ENCODE results near the gene NOD1.
"Not testable (repeated sequence)": the region's sequence is repeated elsewhere in the genome, so short reads cannot be mapped to it uniquely, and the experiment has no call there.

NOD1 gene

DNA sequence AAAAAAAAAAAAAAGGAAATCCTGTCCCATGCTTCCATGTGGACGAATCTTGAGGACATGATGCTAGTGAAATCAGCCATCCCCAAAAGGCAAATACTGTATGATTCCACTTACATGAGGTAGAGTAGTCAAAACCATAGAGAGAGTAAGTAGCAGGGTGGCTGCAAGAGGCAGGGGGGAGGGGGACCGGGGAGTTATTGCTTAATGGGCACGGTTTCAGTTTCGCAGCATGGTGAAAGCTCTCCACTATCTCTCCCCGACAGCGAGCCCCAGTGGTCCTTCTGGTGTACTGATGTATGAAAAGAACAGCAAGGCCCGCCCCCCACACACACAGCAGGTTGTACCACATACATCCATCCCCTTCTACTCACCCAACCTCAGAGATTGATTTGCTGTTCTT lies 32.8 kb downstream of the NOD1 start:
- DNase-seq: no peak

DNA sequence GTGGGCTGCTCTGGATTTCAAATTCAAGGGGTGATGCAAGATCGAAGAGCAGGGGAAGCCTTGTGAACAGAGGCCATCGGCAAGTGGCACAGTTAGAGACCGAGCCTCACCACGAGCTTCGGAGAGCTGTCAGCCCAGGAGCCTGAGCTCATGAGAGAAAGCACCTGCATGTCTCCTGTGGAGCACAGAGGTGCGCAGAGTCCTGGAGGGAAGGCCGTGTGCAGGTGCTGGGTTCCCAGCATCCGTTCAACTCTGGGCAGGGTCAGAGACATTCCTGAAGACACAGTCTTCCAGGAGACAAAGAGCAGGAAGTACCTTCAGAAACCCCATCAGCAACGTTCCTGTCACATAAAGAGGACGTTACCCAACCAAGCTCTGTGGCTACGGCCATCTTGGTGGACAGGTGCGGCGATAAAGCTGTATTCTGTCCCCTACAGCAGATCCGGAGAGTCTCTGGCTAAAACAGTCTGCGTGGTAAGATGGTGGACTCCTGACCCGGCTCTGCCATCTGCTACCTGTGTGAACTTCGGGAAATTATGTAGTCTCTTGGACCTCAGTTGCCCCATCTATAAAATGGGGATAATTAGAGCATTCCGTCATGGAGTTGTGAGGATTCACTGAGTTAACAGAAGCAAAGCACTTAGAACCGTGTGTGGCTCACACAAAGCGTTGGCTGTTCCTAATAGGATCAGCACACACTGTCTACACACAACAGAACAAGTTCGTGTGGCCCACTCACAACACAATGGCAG lies 40.6 kb downstream of the NOD1 start:
- DNase-seq: no peak

DNA sequence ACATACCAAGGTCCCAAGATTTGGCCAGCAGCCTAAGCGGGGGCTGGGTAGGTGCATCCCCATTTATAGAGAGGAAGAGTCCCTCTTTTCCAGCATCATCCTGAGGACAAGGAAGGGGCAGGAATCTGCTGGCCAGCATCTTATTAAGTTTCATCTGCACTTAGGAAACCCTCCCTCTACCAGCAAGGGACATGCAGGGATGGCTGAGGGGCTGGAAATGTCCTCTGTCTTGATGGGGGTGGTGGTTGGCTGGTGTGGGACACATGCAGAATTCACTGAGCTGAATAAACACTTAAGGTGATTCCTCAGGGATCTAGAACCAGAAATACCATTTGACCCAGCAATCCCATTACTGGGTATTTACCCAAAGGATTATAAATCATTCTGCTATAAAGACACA lies 42.1 kb downstream of the NOD1 start:
- DNase-seq: no peak

DNA sequence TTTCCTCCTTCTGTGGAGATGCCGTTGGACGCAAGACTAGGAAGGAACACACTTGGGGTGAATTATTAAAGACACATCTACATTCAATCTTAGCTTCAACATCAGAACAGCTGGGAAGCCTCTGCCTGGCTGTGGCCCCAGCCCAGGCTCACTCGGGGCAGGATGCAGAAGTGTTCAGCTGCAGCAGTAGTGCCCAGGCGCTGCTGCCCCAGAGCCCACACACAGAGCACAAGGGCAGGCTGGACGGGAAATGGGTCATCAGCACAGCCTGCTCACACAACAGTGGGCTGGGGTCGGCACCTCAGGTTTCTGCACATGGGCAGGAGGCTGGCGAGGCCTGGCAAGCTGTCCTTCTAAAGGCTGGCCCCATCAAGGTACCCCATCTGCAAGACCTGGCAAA lies 42.5 kb downstream of the NOD1 start:
- no peak for DNase-seq

DNA sequence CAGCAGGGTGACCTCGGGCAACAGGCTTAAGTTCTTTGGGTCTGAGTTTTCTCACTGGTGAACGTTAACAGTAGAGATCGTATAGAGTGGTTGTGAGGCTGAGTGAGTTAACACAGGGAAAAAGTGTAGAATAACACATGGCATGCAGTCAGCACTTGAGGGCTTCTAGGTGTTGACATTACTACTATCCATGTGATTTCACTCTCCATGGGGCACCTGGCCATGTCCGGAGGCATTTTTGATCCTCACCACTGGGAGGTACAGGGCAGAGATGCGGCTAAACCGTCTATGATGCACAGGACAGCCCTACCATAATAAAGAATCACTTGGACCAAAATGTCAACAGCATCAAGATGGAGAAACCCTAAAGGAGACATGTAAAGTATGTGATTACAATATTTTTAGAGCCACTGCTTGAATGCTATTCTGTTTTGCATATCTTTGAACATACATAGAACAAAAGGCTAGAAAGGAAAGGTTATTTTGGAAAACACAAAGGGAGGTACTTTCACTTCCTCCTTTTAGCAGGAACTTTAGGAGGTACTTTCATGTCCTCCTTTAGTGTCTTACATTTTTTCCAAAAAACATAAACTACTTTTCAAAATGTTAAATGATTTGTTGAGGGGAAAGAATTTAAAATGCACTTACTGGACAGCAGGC lies 44.3 kb downstream of the NOD1 start:
- DNase-seq: no peak

DNA sequence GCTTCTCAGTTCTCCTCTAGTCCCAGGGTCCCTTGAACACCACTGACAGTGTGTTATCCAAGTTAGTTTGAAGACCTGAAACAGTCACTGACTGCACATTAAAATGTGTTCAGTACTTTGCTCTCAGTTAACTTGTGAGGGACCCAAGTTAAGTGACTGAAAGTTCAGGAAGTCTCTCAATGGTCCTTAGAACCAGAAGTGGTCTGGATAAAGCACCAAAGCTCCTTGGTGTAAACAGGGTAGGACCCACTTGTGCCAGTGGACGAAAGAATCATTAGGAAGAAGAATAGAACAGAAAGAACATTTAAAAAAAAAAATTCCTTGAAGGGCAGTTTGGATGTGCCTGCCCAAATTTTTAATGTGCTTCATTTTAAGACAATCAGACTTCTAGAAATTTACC lies 45.1 kb downstream of the NOD1 start:
- no peak for DNase-seq

DNA sequence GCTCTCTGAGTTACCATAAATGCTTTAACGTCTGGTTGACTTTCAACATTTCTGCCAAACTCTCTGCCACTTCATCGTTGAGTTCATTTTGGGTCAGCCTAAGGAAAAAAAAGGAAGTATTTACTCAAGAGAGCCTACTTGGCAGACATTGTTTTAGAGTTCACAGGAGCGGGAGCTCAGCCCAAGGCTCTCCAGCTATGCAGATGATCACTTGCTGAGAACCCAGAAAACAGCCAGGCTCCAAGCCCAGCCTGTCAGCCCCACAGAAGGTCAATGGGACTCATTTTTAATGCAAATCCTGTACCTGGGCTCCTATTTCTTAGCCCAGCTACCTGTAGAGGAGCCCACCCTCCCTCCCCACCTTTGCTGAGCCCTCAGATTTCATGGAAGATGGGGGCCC lies 45.5 kb downstream of the NOD1 start:
- DNase-seq: no peak

DNA sequence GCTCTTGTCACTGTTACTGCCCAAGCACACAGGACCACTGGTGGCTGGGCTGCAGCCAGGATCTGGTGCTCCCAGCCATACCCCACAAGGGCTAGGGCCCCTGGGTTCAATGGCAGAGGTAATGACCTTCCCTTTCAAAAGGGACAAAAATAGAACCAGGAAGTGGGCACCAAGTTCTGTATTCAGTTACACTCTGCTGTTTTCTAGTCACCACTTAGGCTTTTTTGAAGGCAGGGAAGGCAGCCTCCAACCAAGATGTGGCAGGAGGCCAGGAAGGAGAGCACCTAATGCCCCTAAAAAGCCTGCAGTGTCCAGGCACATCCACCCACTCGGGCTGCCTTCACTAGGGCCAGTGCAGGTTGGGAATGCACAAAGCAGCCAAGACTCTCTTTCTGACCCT lies 47.8 kb downstream of the NOD1 start:
- DNase-seq: no peak

DNA sequence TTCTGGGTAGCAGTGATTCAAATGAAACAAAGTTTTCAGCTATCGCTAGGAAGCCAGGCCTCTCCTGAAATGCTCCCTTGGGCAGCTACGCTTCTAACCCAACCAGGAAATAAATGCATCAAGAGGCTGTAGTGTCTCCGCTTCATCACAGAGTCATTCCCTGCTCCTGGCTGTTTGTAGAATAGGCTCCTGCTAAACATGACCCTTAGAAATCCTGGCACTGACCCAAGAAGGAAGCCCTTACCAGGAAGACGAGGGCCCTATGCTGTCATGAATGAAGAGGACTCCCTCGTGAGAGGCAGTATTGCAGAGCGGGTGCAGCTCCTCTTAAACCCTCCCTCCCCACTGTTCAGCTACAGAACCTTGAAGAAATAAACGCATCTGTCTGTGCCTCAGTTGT lies 48.3 kb downstream of the NOD1 start:
- no peak for DNase-seq

DNA sequence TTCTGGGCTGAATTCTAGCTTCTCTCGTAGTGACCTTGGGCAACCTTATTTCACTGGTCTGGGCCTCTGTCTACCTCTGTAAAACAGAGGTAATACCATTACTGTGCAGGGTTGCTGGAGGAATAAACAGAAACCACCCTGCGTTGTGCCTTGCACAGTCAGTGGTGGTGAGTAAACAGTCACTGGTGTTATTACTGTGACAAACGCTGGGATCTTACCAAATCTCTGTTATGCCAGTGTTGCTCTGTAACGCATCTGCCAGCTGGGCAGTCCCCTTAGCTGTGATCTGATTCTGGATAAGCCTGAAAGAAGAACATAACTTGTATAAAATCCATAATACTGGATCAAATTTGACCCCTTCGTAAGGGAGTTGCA lies 49.4 kb downstream of the NOD1 start:
- DNase-seq: no peak

DNA sequence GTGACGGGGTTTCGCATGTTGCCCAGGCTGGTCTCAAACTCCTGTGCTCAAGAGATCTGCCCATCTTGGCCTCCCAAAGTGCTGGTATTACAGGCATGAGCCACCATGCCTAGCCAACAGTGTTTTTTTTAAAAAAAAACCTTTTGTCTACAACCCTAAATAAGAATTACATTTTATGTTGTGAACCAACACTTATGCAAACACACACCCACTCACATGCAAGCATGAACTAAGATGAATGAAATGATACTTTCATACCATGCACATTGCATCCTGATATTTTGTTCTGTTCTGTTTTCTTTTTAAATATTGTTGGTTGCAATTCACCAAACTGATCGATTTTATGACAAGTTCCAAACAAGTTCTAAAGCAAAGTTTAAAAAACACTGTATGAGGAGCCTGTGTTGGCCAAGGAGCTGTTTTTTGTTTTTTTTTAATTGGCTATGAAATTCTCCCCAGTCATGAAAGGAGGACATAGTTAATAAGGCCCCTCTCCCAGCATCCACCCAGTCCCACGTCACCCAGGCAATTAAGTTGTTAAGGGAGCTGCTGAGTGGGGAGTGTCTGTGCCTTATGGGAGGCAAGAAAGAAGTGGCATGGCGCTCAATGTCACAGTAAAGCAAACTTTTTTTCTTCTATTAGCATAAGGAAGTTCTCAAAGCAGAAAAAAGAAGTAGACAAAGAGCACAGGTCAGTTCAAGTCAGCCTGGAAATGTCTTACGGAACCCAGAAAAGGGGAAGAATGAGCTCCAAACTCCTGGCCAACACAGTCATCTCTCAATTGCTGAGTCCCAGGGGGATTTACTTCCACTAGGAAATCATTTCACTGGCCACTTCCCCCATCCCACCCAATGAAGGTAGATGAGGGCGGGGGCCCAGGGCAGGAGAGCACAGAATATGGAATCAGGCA lies 50.1 kb downstream of the NOD1 start:
- no peak for DNase-seq

DNA sequence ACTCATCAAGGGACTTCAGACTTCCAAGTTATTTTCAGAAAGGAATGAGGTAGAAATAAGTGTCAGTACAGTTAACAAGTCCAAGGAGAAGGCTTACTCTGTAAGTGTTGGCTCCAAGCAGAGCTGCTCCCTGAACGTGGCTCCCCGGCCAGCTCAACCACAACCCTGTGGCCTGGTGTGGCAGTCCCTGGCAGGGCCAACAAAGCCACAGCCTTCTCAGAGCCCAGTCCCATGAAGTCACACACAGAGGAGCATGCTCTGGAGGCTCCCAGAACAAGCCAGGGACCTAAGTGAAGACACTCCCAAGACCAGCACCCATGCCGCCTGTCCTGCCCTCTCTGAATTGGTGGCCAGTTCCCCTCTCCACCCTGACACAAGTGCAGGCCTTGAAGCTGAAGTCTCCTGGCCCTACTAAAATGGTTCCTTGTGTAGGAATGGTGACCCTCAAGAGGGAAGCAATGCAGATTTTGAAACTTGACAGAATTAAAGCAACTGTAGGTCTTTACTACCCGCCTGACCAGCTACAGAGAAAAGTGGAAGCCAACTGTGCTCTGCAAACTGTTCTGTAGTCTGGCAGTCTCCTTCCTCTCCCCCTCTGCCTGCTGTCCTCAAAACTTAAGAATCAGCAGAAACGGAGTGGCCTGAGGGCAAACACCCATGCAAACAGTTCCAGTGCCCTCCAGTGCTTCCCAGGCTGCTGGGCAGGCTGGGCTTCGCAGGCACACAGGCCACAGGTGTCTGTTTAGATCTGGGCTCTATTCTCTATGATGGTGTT lies 51.1 kb downstream of the NOD1 start:
- no peak for DNase-seq

DNA sequence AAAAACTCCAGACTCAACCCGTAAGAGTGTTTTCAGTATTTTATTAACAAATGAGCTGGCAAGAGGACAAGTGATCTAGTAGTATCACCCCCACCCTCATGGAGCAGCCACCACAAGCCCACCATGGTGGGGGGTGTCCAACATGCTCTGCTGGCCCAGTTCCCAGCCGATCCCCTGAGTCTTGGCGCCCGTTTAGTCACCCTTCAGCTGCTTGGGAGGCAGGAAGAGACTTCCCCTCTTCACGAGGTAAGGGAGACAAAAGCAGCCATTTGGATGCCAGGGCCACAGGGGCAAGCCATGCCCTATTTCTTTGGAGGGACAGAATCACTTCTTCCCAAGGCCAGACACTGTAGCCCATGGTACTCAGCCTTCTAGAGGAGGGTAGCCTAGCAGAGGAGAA lies 54.1 kb downstream of the NOD1 start:
- DNase-seq: no peak

DNA sequence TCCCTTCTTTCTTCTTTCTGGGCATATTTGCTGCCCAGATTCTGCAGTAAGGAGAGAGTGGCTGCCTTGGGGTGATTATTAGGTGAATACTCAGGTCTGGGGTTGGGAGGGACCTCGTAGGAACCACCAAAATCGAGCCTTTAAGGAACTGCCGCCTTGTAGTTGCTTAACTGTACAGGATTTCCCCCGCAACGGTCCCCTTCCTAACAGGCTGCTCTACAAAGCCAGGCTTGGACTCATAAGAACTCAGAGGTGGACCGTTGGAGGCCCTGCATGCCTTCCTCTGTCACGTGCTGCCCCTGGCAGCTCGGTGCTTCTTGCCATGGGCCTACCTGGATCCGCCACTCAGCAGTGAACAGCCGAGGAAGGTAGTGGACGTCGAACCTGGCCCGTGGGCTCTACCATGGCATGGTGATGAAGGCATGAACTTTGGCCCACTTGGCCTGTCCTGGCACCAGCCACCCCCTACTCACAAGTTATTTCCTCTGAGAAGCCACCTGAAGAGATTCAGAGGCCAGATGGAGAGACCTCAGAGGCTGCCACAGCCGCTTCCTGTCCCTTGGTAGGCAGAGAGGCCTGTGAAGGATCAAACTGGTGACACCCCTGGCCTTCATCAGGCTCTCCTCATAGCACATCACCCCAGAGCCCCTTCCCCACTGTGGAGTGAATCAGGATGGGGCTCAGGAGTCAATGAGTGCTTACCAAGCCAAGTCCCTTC lies 54.6 kb downstream of the NOD1 start:
- no peak for DNase-seq

DNA sequence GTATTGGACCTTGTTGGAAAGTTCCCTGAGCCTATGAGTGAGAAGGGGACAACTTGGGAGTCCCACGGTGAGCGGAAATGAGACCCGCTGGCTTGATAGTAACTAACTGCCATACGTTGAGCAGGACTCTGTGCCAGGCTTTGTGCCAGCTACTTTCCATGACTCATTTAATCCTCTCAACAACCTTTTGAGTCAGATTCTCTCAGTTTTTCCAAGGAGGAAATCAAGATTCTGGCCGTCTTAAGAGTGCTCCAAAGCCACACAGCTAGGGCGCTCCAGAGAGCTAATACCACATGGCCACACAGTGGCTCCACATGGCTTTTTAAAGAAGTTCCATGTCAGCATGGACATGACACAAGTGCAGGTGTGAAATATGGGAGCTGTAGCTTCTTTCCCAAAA lies 55.7 kb downstream of the NOD1 start:
- no peak for DNase-seq

DNA sequence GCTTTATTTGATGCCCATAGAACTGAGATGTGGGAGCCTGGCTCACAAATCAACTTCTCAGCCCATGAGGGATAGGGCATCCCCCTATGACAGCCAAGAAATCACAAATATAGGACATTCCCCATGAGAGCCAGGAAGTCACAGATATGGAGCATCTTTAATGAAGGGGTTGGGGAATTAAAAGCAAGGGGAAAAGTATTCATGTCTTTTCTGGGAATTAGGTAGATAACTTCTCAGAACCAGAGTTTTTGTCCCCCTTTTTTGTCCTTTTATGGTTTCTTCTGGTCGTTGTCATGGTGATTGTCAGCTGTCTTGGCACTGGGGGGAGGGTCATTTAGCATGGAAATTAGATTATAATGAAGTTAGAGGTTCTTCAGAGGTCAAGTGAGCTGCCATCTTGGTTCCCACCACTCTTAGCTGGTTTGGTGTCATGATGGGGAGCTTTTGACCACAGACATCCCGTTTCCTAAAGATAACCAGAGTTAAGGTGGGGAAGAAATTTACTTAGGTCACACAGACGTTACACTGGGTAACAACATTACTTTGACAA lies 56.9 kb downstream of the NOD1 start:
- no peak for DNase-seq

DNA sequence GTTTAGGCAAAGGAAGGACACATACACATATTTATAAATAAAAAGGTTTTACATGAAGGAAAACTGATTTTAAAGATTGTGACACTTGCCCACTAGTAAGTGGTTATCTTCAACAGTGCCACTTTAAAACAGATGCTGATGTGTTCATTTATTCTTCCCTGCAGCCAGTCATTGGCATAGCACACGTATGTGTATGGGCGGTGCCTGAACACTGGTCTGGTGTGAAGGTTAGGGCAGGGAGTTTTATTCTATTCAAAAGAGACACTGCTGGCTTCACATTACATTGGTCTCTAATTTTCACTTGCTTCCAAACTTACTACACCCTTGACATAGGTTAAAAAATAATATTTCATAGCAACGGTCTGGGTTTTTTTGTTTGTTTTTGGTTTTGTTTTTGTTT lies 57.9 kb downstream of the NOD1 start:
- no peak for DNase-seq

DNA sequence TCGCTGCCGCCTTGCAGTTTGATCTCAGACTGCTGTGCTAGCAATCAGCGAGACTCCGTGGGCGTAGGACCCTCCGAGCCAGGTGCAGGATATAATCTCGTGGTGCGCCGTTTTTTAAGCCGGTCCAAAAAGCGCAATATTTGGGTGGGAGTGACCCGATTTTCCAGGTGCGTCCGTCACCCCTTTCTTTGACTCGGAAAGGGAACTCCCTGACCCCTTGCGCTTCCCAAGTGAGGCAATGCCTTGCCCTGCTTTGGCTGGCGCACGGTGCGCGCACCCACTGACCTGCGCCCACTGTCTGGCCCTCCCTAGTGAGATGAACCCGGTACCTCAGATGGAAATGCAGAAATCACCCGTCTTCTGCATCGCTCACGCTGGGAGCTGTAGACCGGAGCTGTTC lies 58.5 kb downstream of the NOD1 start:
- not testable (repeated sequence) for DNase-seq

DNA sequence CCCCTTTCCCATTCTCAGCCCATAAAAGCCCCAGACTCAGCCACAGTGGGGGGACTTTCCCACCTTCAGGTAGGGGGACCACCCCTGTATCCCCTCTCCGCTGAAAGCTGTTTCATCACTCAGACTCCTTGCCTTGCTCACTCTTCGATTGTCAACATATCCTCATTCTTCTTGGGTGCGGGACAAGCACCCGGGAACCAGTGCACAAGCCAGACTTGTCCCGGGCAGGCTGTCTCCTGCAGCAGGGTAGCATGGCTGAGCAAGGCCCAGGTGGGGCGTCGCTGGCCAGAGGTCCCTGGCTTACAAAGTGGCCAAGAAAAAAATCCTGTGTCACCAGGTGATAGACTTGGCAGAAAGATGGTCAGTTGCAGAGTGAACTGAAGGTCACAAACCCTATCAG lies 64.7 kb downstream of the NOD1 start:
- DNase-seq: no peak

DNA sequence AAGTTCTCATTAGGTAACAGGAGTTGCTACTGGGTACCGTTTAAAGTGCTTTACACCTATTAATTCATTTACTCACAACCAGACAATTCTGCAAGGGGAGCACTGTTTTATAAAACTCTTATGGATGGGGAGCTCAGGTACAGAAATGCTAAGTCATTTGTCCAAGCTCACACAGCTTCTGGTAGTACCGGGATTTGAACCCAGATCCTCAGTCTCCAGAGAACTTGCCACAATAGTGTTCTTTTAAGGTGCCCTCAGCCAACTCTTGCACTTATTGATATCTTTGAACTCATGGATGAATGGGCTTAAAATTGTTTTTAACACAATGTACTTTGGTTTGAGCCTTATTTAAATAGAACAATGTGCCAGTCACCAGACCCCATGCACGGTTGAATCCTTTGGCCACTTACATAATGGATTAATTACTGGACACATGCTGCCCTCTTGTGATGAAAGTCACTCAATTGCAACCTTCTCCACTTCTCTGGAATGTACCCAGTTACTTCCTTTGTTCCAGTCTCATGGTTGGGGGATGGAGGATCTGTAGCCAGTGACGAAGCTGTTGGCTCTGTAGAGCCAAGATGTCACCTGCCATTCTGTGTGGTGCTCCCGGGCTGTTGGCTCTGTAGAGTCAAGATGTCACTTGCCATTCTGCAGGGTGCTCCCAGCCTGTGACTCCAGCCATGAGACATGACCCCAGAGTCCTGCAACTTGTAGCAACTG lies 65.6 kb downstream of the NOD1 start:
- no peak for DNase-seq

DNA sequence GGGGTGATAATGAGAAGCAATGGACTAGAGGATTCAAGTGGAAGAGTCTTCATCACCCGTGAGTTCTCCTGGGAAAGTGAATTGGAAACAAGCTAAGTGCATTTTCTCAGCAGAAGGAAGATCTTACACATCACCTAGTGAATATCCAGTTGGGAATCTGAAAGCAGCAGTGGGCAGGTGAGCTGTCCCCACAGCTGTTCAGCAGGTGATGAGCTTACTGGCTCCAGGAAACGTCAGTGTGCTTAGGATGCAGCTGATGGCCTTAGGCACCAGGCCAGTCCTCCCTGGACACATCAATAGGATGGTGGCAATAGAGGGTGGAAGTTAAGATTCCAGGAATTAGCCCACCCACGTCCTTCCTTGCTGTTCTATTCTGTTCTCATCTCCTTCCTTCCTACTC lies 66.7 kb downstream of the NOD1 start:
- no peak for DNase-seq
